ENCODE data around the gene SNRNP35.
"Not testable (repeated sequence)": the region's sequence is repeated elsewhere in the genome, so short reads cannot be mapped to it uniquely, and the experiment has no call there.

The SNRNP35 gene

DNA sequence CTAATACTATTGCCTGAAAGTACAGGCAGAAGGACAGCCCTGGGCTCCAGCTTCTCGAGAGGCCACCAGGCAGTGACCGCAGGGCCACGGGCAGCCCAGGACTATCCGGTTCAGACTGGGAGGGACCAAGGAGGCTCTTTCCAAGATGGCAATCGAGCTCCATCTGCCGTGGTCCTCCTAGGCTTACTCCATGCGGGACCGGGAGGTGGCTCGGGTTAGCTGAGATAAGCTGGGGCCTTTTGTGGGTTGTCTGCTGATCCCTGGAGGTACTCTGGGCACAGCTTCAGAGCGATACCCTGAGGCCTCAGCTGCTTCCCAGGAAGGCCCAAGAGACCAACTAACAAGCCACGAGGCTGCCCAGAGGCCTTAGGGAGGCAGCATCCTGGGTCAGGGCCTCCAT is 33.1 kb downstream of the SNRNP35 start:
- DNase-seq = no peak

DNA sequence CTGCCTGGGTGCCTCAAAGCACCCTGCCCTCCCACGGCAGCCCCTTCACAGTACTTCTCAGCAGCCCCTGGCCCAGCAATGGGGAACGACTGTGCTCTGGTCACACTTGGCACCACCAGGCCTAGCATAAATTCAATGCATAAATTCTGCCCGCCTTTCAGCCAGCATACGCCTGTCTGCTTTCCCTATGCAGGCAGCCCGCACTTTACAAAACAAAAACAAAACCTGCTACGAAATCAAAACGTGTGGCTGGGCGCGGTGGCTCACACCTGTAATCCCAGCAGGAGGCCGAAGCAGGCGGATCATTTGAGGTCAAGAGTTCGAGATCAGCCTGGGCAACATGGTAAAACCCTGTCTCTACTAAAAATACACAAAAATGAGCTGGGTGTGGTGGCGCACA is 33.5 kb downstream of the SNRNP35 start:
- DNase-seq = no peak

DNA sequence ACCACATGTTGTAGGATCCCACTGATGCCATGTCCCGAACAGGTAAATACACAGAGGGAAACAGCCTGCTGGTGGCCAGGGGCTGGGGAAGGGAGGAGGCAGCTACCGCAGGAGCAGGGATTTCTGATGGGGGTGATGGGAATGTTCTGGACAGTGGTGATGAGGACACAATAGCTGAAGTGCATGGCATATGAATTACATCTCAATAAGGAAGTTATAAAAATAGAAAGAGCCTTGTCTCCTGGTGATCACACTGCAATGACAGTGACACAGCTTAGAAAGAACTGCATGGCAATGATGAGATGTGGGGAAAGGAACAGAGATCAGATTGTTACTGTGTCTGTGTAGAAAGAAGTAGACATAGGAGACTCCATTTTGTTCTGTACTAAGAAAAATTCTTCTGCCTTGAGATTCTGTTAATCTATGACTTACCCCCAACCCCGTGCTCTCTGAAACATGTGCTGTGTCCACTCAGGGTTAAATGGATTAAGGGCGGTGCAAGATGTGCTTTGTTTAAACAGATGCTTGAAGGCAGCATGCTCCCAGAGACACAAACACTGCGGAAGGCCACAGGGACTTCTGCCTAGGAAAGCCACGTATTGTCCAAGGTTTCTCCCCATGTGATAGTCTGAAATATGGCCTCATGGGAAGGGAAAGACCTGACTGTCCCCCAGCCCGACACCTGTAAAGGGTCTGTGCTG is 34.5 kb downstream of the SNRNP35 start:
- not testable (repeated sequence) for DNase-seq

DNA sequence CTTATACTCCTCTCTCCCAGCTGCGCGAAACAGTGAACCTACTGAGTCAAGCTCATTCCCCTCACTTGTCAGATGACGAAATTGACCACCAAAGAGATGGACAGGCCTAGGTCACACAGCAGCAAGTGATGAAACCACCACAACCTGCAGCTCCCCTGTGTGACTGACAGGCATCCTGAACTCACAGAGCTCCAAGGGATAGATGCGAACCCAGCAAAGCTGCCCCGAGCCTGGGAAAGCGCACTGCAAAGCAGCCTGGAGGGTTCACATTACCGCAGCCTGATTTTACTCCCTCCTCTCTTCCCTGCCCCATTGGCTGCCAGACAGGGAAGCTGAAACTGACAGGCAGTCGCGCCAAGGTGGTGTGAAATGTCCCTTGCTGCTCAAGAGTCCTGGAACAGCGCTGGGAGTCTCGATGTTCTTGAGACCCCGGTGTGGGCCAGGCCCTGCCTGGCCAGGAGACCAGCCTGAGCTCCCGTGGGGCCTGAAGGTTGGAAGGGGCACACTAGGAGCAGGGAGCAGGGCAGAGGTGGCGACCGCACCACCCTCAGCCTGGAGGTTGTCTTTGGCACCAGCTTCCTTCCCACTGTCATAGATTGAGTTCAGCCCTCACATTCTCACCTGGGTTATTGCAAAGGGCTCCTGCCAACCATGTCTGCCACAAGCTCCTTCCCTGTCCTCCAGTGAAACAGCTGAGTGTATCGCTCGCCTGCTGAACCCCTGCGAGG is 36.3 kb downstream of the SNRNP35 start:
- DNase-seq = no peak

DNA sequence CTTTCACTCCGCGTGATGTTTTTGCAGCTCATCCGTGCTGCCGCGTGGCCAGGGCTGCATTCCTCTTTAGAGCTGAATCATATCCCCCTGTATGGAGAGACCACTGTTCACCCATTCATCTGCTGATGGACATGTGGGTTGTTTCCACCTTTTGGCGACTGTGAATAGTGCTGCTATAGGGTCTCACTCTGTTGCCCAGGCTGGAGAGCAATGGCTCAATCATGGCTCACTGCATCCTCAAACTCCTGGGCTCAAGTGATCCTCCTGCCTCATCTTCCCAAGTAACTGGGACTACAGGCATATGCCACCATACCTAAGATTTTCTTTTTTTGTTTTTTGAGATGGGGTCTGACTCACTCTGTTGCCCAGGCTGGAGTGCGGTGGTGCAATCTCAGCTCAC is 39.1 kb downstream of the SNRNP35 start:
- no peak for DNase-seq

DNA sequence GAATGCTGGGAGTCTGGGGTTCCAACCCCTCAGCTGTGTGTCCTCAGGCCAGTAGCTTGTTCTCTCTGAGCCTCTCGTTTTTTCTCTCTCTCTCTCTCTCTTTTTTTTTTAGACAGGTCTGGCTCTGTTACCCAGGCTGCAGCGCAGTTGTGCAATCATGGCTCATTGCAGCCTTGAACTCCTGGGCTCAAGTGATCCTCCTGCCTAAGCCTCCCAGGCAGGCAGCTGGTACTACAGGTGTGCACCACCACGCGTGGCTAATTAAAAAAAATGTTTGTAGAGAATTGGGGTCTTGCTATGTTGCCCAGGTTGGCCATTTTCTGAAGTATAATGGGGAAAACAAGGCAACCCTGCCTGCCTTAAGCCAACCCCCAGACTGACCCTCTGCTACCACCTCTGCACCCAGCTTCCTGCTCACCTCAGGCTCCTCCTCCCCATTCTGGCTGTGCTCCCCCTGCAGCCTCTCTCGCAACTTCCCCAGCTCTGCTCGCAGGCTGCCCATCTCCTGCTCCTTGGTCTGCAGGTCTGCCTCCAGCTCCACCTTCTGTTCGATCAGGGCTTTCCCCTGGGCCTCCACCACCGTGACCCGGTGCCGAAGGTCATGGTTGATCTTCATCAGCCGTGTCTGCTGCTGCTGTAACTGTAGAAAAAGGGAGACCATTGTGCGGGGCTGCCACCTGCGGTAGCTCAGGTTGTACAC is 40.3 kb downstream of the SNRNP35 start:
- DNase-seq = no peak

DNA sequence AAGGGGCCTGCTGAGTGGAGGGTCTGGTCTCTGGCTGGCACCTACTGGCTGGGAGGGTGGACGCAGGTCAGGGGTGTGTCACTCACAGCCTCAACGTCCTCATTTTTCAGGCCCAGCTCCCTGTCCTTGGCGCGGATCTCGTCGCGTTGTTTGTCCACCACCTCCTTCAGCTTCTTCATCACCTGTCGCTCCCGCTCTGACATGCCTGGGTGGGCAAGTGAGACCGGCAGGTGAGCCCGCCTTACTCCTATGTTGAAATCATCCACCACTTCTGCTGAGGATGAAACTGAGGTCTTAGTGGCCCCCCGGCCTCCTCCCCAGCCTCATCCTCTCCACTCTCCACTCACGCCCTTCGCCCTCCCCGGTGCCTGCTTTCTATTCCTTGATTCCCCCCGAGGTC is 41.4 kb downstream of the SNRNP35 start:
- DNase-seq = no peak

DNA sequence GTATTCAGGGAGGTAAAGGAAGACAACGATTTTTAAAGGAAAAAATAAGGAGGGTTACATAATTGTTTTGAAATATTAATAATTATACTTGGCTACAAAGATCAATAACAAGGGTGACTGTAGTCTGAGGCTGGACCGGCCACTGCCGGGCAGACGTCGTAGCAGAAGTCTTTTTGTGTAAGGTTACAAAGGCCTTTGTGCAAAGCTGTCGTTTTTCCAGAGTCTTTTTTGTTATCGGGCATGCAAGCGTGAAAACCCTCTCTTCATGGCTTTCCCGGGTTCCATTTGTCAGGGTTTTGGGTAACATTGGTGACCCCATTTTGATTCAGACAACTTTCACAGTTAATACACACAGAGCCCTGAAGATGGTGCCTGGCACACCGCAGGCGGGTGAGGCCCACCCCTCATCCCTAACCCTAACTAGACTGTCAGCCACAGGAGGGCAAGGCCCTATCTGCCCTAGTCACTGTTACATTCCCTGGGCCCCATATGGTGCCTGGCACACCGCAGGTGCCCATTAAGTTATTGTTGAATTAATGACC is 44.3 kb downstream of the SNRNP35 start:
- no peak for DNase-seq

DNA sequence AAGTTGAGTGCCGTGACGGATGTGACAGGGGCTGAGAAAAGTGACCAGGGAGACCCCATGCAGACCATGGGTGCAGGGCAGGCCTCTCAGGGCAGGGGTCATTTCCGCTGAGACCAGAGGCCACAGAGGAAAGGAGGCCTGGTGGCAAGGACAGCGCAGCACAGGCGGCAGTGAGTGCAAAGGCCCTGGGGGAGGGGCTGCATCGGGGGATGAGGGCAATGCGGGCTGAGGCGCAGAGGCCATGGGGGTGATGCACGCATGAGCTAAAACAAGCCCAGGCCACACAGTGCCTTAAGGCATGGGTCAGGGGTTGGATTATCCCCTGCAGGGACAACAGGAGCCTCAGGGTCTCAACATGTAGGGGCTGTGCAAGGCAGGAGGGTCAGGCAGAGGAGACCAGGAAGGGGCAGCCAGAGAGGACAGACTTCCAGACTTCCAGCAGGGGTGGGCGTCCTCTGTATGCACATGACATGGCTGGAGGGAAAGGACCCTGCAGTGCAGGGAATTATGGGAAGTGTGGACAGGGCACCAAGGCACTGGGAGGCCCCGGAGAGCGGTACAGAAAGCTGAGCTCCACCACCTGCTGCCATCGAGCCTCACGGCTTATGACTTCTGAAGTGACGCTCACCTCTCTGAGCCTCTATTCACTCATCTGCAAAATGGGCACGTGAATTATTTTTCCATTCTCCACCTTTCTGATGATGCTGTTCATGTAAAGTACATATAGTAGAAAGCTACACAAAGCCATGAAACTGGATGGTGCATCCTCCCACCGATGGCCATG is 48.3 kb downstream of the SNRNP35 start:
- DNase-seq = no peak

DNA sequence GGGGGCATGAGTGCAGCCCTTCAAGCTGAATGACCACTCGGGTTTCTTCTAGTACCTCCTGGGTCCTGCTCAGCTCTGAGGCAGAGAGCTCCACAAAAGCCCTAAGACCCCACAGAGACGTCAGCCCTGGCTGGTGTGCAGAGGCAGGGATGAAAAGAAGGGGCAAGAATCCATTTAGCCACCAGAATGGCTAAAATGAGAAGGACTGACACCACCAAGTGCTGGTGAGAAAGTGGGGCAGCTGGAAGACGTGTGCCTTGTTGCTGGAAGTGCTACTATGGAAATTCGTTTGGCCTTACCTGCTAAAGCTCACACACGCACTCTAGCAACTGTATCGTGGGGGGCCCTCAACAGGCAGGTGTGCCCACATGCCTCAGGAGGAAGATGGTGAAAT is 48.9 kb downstream of the SNRNP35 start:
- DNase-seq = no peak

DNA sequence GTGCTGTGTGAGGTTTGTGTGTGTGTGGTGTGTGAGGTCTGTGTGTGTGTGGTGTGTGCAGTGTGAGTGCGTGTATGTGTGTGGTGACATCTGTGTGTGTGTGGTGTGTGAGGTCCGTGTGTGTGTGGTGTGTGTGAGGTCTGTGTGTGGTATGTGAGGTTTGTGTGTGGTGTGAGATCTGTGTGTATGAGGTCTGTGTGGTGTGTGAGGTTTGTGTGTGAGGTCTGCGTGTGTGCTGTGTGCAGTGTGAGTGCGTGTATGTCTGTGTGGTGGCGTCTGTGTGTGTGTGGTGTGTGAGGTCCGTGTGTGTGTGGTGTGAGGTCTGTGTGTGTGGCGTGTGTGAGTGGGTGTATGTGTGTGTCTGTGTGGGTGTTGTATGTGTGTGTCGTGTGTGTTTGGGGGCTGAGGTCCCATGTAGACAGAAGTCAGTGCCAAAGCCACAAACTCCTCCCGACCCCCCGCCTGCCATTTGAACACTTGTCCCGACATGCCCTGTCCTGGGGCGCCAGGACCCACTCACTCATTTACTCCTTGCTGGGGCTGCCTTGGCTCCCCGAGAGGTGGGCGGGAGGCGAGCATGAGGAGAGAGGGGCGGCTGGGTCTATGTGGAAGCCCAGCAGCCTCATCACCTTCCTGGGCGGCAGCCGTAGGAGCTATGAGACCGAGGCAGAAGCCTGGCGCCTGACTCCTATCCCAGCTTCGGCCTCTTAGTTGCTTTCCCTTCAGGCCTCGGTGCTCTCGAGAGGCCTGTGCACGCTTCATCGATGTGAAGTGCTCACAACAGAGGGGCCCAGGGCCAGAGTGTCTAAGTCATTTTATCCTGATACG is 55.1 kb downstream of the SNRNP35 start:
- no peak for DNase-seq

DNA sequence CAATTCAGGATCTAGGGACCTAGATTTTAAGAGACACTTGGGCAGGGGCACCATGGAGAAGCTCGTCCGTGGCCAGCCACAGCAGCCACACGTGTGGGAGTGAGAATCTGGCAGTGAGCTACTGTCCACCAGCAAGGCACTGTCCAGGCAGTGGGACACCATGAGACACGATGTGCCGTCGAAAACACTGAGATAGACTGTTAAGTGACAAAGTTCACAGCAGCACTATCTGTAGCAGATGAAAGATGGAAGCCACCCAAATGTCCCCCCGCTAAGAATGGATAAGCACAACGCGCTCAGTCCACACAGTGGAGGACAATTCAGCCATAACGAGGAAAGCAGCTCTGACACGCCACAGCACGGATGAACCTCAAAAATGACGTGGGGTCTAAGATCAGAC is 55.9 kb downstream of the SNRNP35 start:
- no peak for DNase-seq

DNA sequence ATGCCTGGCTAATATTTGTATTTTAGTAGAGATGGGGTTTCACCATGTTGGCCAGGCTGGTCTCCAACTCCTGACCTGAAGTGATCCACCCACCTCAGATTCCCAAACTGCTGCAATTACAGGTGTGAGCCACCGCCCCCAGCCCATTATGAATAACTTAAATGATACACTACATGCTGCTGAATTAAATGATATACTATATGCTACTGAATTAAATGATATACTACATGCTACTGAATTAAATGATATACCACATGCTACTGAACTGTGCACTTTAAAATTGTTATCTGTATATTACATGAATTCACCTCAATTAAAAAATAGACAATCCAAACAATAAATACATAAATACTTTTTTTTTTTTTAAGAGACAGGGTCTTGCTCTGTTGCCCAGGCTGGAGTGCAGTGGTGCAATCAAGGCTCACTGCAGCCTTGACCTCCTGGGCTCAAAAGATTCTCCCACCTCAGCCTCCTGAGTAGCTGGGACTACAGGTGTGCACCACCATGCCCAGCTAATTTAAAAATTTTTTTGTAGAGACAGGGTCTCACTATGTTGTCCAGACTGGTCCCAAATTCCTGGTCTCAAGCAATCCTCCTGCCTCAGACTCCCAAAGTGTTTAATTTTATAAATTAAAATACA is 56.8 kb downstream of the SNRNP35 start:
- not testable (repeated sequence) for DNase-seq

DNA sequence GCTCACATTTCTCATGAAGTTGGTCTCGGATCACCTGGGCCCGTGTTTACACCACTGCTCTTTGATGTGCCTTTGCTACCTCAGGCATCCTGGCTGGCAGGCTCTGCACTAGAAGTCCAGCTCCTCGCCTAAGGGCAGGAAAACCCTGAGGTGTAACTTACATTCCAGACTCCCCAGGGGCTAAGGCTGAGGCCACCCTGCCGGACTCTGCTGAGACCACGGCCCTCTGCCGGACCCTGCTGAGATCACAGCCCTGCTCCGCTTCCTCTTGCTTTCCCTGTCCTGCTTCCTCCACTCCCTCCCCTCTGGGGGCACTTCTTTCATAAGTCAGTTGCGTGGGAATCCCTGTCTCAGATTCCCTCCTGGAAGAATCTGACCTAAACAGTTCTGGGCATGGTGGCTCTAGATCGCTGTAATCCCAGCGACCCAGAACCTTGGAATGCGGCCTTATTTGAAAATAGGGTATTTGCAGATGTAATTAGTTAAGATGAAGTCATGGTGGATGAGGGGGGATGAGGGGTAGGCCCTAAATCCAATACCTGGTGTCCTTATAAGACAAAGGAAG is 58.4 kb downstream of the SNRNP35 start:
- DNase-seq = no peak

Measured in CD4-positive, alpha-beta T cell treated with Interferon gamma for 1 hour (primary cell).